SK-N-SH (cell line): ENCODE results near the gene DRC3. TPM values are rescaled to one million over a fixed set of nuclear protein-coding genes. Genes with fewer than 3 reads are reported as not detected.

ENCODE experiments used
- CTCF ChIA-PET: fragments of 300-600, 350-600 bp; formaldehyde crosslinking; extraction: SDS; loops from one replicate; lab custom pipeline; 2021; lab: Yijun Ruan, JAX
- POLR2A ChIA-PET: fragments of 350-600 bp; sonication (Branson Sonifier 250); formaldehyde crosslinking; extraction: SDS; loops from one replicate; lab custom pipeline; 2020; ENCODE audit warnings: antibody characterized with exemption, inconsistent platforms; lab: Yijun Ruan, JAX
- DNase-seq: peaks from one replicate; pipeline ENCODE4 v3.0.0; 2012
- H2AFZ ChIP-seq: fragments of 200-600 bp; sonication (generic); 2 replicates; pipeline ENCODE4 v1.8.1; 2016; ENCODE audit warnings: antibody characterized with exemption, mild to moderate bottlenecking, low read depth
- H3F3A ChIP-seq: fragments of 200-600 bp; sonication (generic); replicated peaks from 2 replicates; pipeline ENCODE3; 2016; ENCODE audit warnings: antibody characterized with exemption, mild to moderate bottlenecking; ENCODE audit not compliant: insufficient read depth
- H3K27ac ChIP-seq, 2 experiments: fragments of 200-500 bp in 1 of 2; fragments of 200-600 bp in 1 of 2; sonication (Bioruptor generic) in 1 of 2; sonication (generic), shearing (Covaris generic) in 1 of 2; 2 replicates each; pipeline versions ENCODE4 v1.5.1 to v1.6.1; 2014 to 2016; ENCODE audit warnings: low read depth in 2 of 2, inconsistent platforms in 1 of 2, low read length in 1 of 2, mild to moderate bottlenecking in 1 of 2, mixed read lengths in 1 of 2
- H3K27me3 ChIP-seq: fragments of 200-600 bp; sonication (generic), shearing (Covaris generic); 2 replicates; pipeline ENCODE4 v1.6.1; 2016; ENCODE audit warnings: mixed run types; ENCODE audit not compliant: insufficient read depth
- H3K36me3 ChIP-seq, 2 experiments: fragments of 200-500 bp in 1 of 2; fragments of 200-600 bp in 1 of 2; sonication (Bioruptor generic) in 1 of 2; sonication (generic) in 1 of 2; replicated peaks in 1 of 2; 2 replicates each; pipeline versions ENCODE3 to v1.5.1; 2014 to 2016; ENCODE audit warnings: low read length in 1 of 2, mild to moderate bottlenecking in 1 of 2; ENCODE audit not compliant: insufficient read depth in 2 of 2, control insufficient read depth in 1 of 2
- H3K4me1 ChIP-seq, 2 experiments: fragments of 200-500 bp in 1 of 2; fragments of 200-600 bp in 1 of 2; sonication (Bioruptor generic) in 1 of 2; sonication (generic), shearing (Covaris generic) in 1 of 2; 2 replicates each; pipeline versions ENCODE4 v1.5.1 to v1.6.1; 2014 to 2016; ENCODE audit warnings: low read depth in 1 of 2, low read length in 1 of 2, mixed run types in 1 of 2; ENCODE audit not compliant: insufficient read depth in 2 of 2, control insufficient read depth in 1 of 2
- H3K4me2 ChIP-seq: fragments of 200-600 bp; sonication (generic), shearing (Covaris generic); 2 replicates; pipeline ENCODE4 v1.6.1; 2017; ENCODE audit warnings: mixed run types
- H3K4me3 ChIP-seq, 2 experiments: fragments of 200-500 bp in 1 of 2; fragments of 200-600 bp in 1 of 2; sonication (Bioruptor generic) in 1 of 2; sonication (generic), shearing (Covaris generic) in 1 of 2; 2 replicates each; pipeline versions ENCODE4 v1.5.1 to v1.8.1; 2014 to 2016; ENCODE audit warnings: low read depth in 2 of 2, inconsistent platforms in 1 of 2, low read length in 1 of 2, mild to moderate bottlenecking in 1 of 2, mixed read lengths in 1 of 2, moderate library complexity in 1 of 2
- H3K79me2 ChIP-seq: fragments of 200-600 bp; sonication (generic); 2 replicates; pipeline ENCODE4 v1.8.1; 2017; ENCODE audit warnings: mild to moderate bottlenecking; ENCODE audit not compliant: insufficient read depth
- H3K9ac ChIP-seq: fragments of 200-600 bp; sonication (generic); 2 replicates; pipeline ENCODE4 v1.6.1; 2017; ENCODE audit warnings: mixed run types
- H3K9me2 ChIP-seq: fragments of 200-600 bp; sonication (generic); 2 replicates; pipeline ENCODE4 v1.6.1; 2017; ENCODE audit warnings: mixed run types
- H3K9me3 ChIP-seq: fragments of 200-600 bp; sonication (generic); 2 replicates; pipeline ENCODE4 v1.6.1; 2017; ENCODE audit warnings: mixed run types, mild to moderate bottlenecking, moderate library complexity
- H4K20me1 ChIP-seq: fragments of 200-600 bp; sonication (generic); 2 replicates; pipeline ENCODE4 v1.6.1; 2017; ENCODE audit warnings: mild to moderate bottlenecking, mixed run types; ENCODE audit not compliant: insufficient read depth
- CHD2 ChIP-seq: fragments of 150-350 bp; IDR thresholded peaks from 2 replicates; pipeline ENCODE4 v1.6.1; 2018; ENCODE audit warnings: low read length; ENCODE audit not compliant: partially characterized antibody
- EP300 ChIP-seq, 2 experiments: IDR thresholded peaks; 2 replicates each; pipeline versions ENCODE4 v1.4.0 to v1.6.1; 2012; ENCODE audit warnings: borderline replicate concordance in 1 of 2, low read depth in 1 of 2, low read length in 1 of 2
- EZH2phosphoT487 ChIP-seq: fragments of 200-600 bp; sonication (generic); IDR thresholded peaks from 2 replicates; pipeline ENCODE4 v1.6.1; 2017; ENCODE audit warnings: low read depth, mixed run types, mild to moderate bottlenecking, antibody characterized with exemption, moderate library complexity, borderline replicate concordance
- FOSL2 ChIP-seq: IDR thresholded peaks from 2 replicates; pipeline ENCODE4 v1.4.0; 2012; ENCODE audit warnings: low read depth, mild to moderate bottlenecking, moderate library complexity, borderline replicate concordance
- FOXM1 ChIP-seq: IDR thresholded peaks from 2 replicates; pipeline ENCODE4 v1.4.0; 2012; ENCODE audit warnings: low read depth, mild to moderate bottlenecking
- GATA2 ChIP-seq: sonication (generic); formaldehyde crosslinking; IDR thresholded peaks from 2 replicates; pipeline ENCODE4 v1.5.0; 2020; ENCODE audit warnings: mild to moderate bottlenecking, missing genetic modification reagents
- JUND ChIP-seq: IDR thresholded peaks from 2 replicates; pipeline ENCODE4 v1.4.0; 2012
- MXI1 ChIP-seq: IDR thresholded peaks from 2 replicates; pipeline ENCODE4 v1.6.1; 2012; ENCODE audit warnings: mild to moderate bottlenecking, low read depth, low read length, improper control_type of control experiment
- NFIC ChIP-seq: IDR thresholded peaks from 2 replicates; pipeline ENCODE4 v1.4.0; 2012; ENCODE audit warnings: borderline replicate concordance
- POLR2AphosphoS5 ChIP-seq: IDR thresholded peaks from 2 replicates; pipeline ENCODE4 v1.6.1; 2012; ENCODE audit warnings: low read depth, low read length
- RFX5 ChIP-seq: IDR thresholded peaks from 2 replicates; pipeline ENCODE4 v1.6.1; 2012; ENCODE audit warnings: mild to moderate bottlenecking, improper control_type of control experiment, low read length
- RXRA ChIP-seq: IDR thresholded peaks from 2 replicates; pipeline ENCODE4 v1.4.0; 2012; ENCODE audit warnings: low read depth, mild to moderate bottlenecking, borderline replicate concordance
- SIN3A ChIP-seq: IDR thresholded peaks from 2 replicates; pipeline ENCODE4 v1.6.1; 2012; ENCODE audit warnings: low read depth, mild to moderate bottlenecking, low read length, moderate library complexity, borderline replicate concordance
- TAF1 ChIP-seq: IDR thresholded peaks from 2 replicates; pipeline ENCODE4 v1.6.1; 2012; ENCODE audit warnings: low read depth, mild to moderate bottlenecking, low read length, moderate library complexity, borderline replicate concordance
- TCF12 ChIP-seq: IDR thresholded peaks from 2 replicates; pipeline ENCODE4 v1.4.0; 2012
- YY1 ChIP-seq: IDR thresholded peaks from 2 replicates; pipeline ENCODE4 v1.4.0; 2012; ENCODE audit warnings: low read depth, mild to moderate bottlenecking
- WGBS: methylation state at CpG from one replicate; pipeline ENCODE4 v1.1.6; 2017; ENCODE audit warnings: low lambda C conversion rate; 5-methylcytosine and 5-hydroxymethylcytosine counted together
- polyA plus RNA-seq, 3 experiments: library from polyadenylated mRNA; depleted of rRNA; stranded (reverse); fragments of >200 nt; gene quantifications; 2 replicates each; pipeline ENCODE4 v1.2.3, GENCODE V29; 2012
- TF ChIP-seq, protein P1 (sequence below): IDR thresholded peaks from 2 replicates; pipeline ENCODE4 v1.4.0; 2012; ENCODE audit warnings: low read depth, borderline replicate concordance
- TF ChIP-seq, protein P2 (sequence below): IDR thresholded peaks from 2 replicates; pipeline ENCODE4 v1.4.0; 2012; ENCODE audit warnings: low read depth
- TF ChIP-seq, protein P3 (sequence below): fragments of 200-600 bp; sonication (generic); IDR thresholded peaks from 2 replicates; pipeline ENCODE4 v1.6.1; 2017; ENCODE audit warnings: antibody characterized with exemption, mild to moderate bottlenecking, moderate library complexity
- TF ChIP-seq, protein P4 (sequence below): IDR thresholded peaks from 2 replicates; pipeline ENCODE4; 2012

Gene DRC3
- polyA plus RNA-seq, 1 of the 3 experiments (the other 2 are of a cell fraction), result 3.6 TPM

DNA sequence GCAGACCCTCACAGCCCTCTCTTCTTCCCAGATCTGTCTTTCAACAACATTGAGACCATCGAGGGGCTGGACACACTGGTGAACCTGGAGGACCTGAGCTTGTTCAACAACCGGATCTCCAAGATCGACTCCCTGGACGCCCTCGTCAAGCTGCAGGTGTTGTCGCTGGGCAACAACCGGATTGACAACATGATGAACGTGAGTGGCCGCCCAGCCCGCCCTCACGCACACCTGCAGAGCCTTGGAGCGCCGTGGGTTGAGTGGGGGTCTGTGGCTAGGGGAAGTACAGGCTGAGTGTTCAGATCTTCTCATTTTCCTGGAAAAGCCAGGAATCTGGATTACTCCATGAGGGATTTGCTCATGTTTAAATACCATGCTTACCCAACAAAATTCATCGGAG is 15.2 kb downstream of the DRC3 start:
- H3K79me2 ChIP-seq, result no peaks in the 10 kb centered on the region
- no peaks in the 10 kb centered on the region for H3K9me3 ChIP-seq
- H3K9me2 ChIP-seq, result no peaks in the 10 kb centered on the region
- ChIA-PET CTCF (interaction anchor here (0.6 to 2.8 kb wide), 2 partner anchors 46 to 132 kb away, joined by 3 to 13 read pairs; no protein-coding TSS in a partner anchor), POLR2A (no interaction called here)
- H3K4me2 ChIP-seq, result no peak overlapping the region
- peaks cover 0 to 4% of the 10 kb centered on the region in 2 experiments; a peak in 2 of 4 replicates for H3K4me1 ChIP-seq
- WGBS, result 71% methylated on average over 6 of the region's 14 CpGs
- H3K27me3 ChIP-seq, result no peaks in the 10 kb centered on the region
- H3F3A ChIP-seq, result peaks cover 13% of the 10 kb centered on the region
- no peak for TF ChIP-seq EP300 (IDR thresholded peaks at IDR 0.05; ENCODE audit: borderline replicate concordance in 1 of 2, low read depth in 1 of 2, low read length in 1 of 2)
- no peak for TF ChIP-seq TAF1
- no peak for TF ChIP-seq SIN3A
- no peak for TF ChIP-seq FOSL2
- no peak for TF ChIP-seq JUND
- no peak for TF ChIP-seq POLR2AphosphoS5
- TF ChIP-seq CHD2, result no peak
- H3K27ac ChIP-seq, result no peak overlapping the region
- no peak overlapping the region for H3K4me3 ChIP-seq
- no peak for DNase-seq
- H4K20me1 ChIP-seq, result no peaks in the 10 kb centered on the region
- H3K36me3 ChIP-seq, result no peaks in the 10 kb centered on the region
- H3K9ac ChIP-seq, result no peak overlapping the region
- no peak overlapping the region for H2AFZ ChIP-seq

DNA sequence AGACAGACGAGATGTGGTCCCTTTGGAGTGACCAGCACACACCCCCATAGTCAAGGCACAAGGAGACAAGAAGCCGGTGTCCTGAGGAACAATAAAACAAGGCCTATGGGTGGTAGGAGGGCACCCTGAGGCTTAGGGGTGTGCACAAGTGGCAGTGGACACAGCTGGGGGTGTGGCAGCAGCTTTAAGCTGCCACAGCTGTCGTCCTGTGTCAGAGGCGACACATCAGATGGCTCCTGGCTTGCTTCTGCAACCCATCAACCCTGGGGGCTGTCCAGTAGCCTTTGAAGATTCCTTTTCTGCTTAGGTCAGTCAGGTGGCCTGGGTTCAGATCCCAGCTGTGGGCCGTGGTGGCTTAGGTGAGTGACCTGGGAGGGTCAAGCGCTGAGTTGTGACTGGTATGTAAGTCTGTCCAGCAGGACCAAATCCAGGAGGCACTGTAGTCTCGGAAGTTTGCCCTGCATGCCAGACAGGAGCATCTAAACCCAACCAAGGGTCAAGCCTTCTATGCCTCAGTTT is 15.8 kb downstream of the DRC3 start:
- no peak overlapping the region for H3K27ac ChIP-seq
- no peak overlapping the region for H3K4me2 ChIP-seq
- no peak overlapping the region for H3K4me3 ChIP-seq
- 91% methylated on average over 5 of the region's 7 CpGs for WGBS
- H2AFZ ChIP-seq, result no peak overlapping the region
- TF ChIP-seq FOSL2 (no peak), EZH2phosphoT487 (no peak), GATA2 (CRISPR knock-in tag) (no peak), RXRA (no peak), TAF1 (no peak), JUND (no peak), RFX5 (no peak), FOXM1 (no peak), TCF12 (no peak), MXI1 (no peak), YY1 (no peak), CHD2 (no peak), NFIC (no peak), SIN3A (no peak)
- TF ChIP-seq, protein P1, sequence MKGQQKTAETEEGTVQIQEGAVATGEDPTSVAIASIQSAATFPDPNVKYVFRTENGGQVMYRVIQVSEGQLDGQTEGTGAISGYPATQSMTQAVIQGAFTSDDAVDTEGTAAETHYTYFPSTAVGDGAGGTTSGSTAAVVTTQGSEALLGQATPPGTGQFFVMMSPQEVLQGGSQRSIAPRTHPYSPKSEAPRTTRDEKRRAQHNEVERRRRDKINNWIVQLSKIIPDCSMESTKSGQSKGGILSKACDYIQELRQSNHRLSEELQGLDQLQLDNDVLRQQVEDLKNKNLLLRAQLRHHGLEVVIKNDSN, result no peak
- TF ChIP-seq, protein P2, sequence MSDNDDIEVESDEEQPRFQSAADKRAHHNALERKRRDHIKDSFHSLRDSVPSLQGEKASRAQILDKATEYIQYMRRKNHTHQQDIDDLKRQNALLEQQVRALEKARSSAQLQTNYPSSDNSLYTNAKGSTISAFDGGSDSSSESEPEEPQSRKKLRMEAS, result no peak
- TF ChIP-seq, protein P3, sequence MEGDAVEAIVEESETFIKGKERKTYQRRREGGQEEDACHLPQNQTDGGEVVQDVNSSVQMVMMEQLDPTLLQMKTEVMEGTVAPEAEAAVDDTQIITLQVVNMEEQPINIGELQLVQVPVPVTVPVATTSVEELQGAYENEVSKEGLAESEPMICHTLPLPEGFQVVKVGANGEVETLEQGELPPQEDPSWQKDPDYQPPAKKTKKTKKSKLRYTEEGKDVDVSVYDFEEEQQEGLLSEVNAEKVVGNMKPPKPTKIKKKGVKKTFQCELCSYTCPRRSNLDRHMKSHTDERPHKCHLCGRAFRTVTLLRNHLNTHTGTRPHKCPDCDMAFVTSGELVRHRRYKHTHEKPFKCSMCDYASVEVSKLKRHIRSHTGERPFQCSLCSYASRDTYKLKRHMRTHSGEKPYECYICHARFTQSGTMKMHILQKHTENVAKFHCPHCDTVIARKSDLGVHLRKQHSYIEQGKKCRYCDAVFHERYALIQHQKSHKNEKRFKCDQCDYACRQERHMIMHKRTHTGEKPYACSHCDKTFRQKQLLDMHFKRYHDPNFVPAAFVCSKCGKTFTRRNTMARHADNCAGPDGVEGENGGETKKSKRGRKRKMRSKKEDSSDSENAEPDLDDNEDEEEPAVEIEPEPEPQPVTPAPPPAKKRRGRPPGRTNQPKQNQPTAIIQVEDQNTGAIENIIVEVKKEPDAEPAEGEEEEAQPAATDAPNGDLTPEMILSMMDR, result no peak
- TF ChIP-seq, protein P4, sequence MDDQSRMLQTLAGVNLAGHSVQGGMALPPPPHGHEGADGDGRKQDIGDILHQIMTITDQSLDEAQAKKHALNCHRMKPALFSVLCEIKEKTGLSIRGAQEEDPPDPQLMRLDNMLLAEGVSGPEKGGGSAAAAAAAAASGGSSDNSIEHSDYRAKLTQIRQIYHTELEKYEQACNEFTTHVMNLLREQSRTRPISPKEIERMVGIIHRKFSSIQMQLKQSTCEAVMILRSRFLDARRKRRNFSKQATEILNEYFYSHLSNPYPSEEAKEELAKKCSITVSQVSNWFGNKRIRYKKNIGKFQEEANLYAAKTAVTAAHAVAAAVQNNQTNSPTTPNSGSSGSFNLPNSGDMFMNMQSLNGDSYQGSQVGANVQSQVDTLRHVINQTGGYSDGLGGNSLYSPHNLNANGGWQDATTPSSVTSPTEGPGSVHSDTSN, result no peak
- H4K20me1 ChIP-seq, result no peaks in the 10 kb centered on the region
- no peak overlapping the region for H3K9ac ChIP-seq
- no peaks in the 10 kb centered on the region for H3K27me3 ChIP-seq
- H3K79me2 ChIP-seq, result no peaks in the 10 kb centered on the region
- no peaks in the 10 kb centered on the region for H3K9me3 ChIP-seq
- CTCF ChIA-PET, result interaction anchor here (2.8 kb wide), 1 partner anchor 45 kb away, joined by 13 read pairs; no protein-coding TSS in a partner anchor
- H3K4me1 ChIP-seq, result peaks cover 1 to 4% of the 10 kb centered on the region in 2 experiments; a peak in 2 of 4 replicates
- H3K36me3 ChIP-seq, result no peaks in the 10 kb centered on the region
- DNase-seq, result no peak
- H3F3A ChIP-seq, result peaks cover 13% of the 10 kb centered on the region
- POLR2A ChIA-PET, result no interaction called here
- no peaks in the 10 kb centered on the region for H3K9me2 ChIP-seq
